HepG2 (cell line): ENCODE results near the gene P2RY6. TPM values are rescaled to one million over a fixed set of nuclear protein-coding genes. Genes with fewer than 3 reads are reported as not detected.

Experiments
- ATF3 ChIP-seq: sonication (generic); formaldehyde crosslinking; IDR thresholded peaks from 2 replicates; pipeline ENCODE4 v1.4.0; 2020; ENCODE audit warnings: missing genetic modification reagents
- FIP1L1 ChIP-seq: fragments of 200-400 bp; formaldehyde crosslinking; IDR thresholded peaks from 2 replicates; pipeline ENCODE4 v1.6.1; 2018; ENCODE audit warnings: low read depth, mild to moderate bottlenecking, low read length, moderate library complexity, borderline replicate concordance; ENCODE audit not compliant: insufficient read depth
- HOXA5 ChIP-seq: sonication (generic); formaldehyde crosslinking; IDR thresholded peaks from 2 replicates; pipeline ENCODE4 v1.4.0; 2020; ENCODE audit warnings: missing genetic modification reagents
- ISL2 ChIP-seq: sonication (generic); formaldehyde crosslinking; IDR thresholded peaks from 2 replicates; pipeline ENCODE4 v1.5.0; 2020; ENCODE audit warnings: missing genetic modification reagents
- SOX13 ChIP-seq, 3 experiments: fragments of 450-650 bp in 1 of 3; sonication (generic) in 1 of 3; formaldehyde crosslinking in 1 of 3; IDR thresholded peaks in 2 of 3; conservative IDR thresholded peaks in 1 of 3; 2 replicates each; pipeline versions ENCODE4 v1.5.0 to v1.6.1; 2016 to 2020; ENCODE audit warnings: antibody characterized with exemption in 1 of 3, mild to moderate bottlenecking in 1 of 3, missing compliant biosample characterization in 1 of 3, missing genetic modification reagents in 1 of 3, moderate library complexity in 1 of 3
- ZNF3 ChIP-seq: IDR thresholded peaks from 2 replicates; pipeline ENCODE4 v1.7.0; 2017; ENCODE audit warnings: inconsistent platforms
- ZNF331 ChIP-seq: sonication (generic); formaldehyde crosslinking; IDR thresholded peaks from 2 replicates; pipeline ENCODE4 v1.4.0; 2020; ENCODE audit warnings: missing genetic modification reagents
- ZNF33B ChIP-seq: sonication (generic); formaldehyde crosslinking; IDR thresholded peaks from 2 replicates; pipeline ENCODE4 v1.5.1; 2020; ENCODE audit warnings: mild to moderate bottlenecking, missing genetic modification reagents
- ZNF530 ChIP-seq: sonication (generic); formaldehyde crosslinking; IDR thresholded peaks from 2 replicates; pipeline ENCODE4 v1.5.0; 2020; ENCODE audit warnings: low read depth, mild to moderate bottlenecking, missing genetic modification reagents
- ZNF563 ChIP-seq: sonication (generic); formaldehyde crosslinking; IDR thresholded peaks from 2 replicates; pipeline ENCODE4 v1.8.0; 2022; ENCODE audit warnings: mild to moderate bottlenecking, moderate library complexity, missing genetic modification reagents
- ZNF614 ChIP-seq: IDR thresholded peaks from 2 replicates; pipeline ENCODE4 v1.6.1; 2018; ENCODE audit warnings: missing biosample characterization, missing genetic modification reagents, inconsistent platforms, borderline replicate concordance
- polyA plus RNA-seq, 8 experiments: library from polyadenylated mRNA; depleted of rRNA in 3 of 8; stranded (reverse) in 7 of 8; unstranded in 1 of 8; fragments of >200 nt; fragmentation: Illumina TruSeq in 4 of 8; extraction: Trizol in 4 of 8; gene quantifications; 2 replicates each; pipeline versions ENCODE4 v1.2.1 to v1.2.3, GENCODE V29; 2011 to 2016; ENCODE audit warnings: low read depth in 4 of 8, missing spikeins in 1 of 8, mixed read lengths in 1 of 8; ENCODE audit not compliant: insufficient read depth in 1 of 8
- total RNA-seq, 5 experiments: library from RNA; depleted of rRNA; stranded (reverse); fragments of >200 nt; fragmentation: Illumina TruSeq; extraction: Trizol; gene quantifications; 2 replicates each; pipeline ENCODE4 v1.2.3, GENCODE V29; 2016; ENCODE audit warnings: low read depth in 1 of 5
- TF ChIP-seq, protein P1 (sequence below): sonication (generic); formaldehyde crosslinking; IDR thresholded peaks from 2 replicates; pipeline ENCODE4 v1.8.0; 2022; ENCODE audit warnings: missing genetic modification reagents, mild to moderate bottlenecking, inconsistent platforms, borderline replicate concordance
- TF ChIP-seq, protein P2 (sequence below): IDR thresholded peaks from 2 replicates; pipeline ENCODE4 v1.6.1; 2016; ENCODE audit warnings: control low read depth
- TF ChIP-seq, protein P3 (sequence below): sonication (generic); formaldehyde crosslinking; IDR thresholded peaks from 2 replicates; pipeline ENCODE4 v1.4.0; 2020; ENCODE audit warnings: mild to moderate bottlenecking, missing genetic modification reagents
- TF ChIP-seq, protein P4 (sequence below): sonication (generic); formaldehyde crosslinking; conservative IDR thresholded peaks from 2 replicates; pipeline ENCODE4 v1.8.0; 2022; ENCODE audit warnings: missing genetic modification reagents

P2RY6 gene
- total and polyA plus RNA-seq, 2 of the 13 experiments (the other 11 are each of a cell fraction or from before 2014, with no cell fraction given), result 0.09 to 0.29 TPM

- TF ChIP-seq, protein P1, sequence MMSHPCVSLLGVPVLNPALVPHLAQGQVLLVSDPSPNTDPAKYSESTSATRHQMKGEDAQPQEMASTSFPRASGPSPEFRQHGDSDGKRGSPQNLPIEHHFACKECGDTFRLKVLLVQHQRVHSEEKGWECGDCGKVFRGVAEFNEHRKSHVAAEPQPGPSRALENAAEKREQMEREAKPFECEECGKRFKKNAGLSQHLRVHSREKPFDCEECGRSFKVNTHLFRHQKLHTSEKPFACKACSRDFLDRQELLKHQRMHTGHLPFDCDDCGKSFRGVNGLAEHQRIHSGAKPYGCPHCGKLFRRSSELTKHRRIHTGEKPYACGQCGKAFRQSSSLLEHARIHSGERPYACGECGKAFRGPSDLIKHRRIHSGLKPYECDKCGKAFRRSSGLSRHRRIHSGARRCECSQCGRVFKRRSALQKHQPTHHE (CRISPR knock-in tag), result 0 out of 2 replicates have a peak, but pooled peaks have one; percentile 19
- TF ChIP-seq ZNF614 (CRISPR knock-in tag) (peak; percentile 75; the same call in 1 of the 2 replicates), ZNF3 (CRISPR knock-in tag) (no peak), FIP1L1 (no peak), ZNF331 (CRISPR knock-in tag) (peak; percentile 62; the same call in 1 of the 2 replicates), SOX13 (IDR thresholded peaks at IDR 0.05) (no peak), SOX13 (CRISPR knock-in tag; conservative IDR thresholded peaks at IDR 0.05 in 1 of 2, IDR thresholded peaks at IDR 0.05 in 1 of 2) (peak in 1 of 2 experiments; percentile 85; a peak in 2 of 4 replicates), ISL2 (CRISPR knock-in tag) (no peak), ZNF530 (CRISPR knock-in tag) (no peak), ZNF563 (CRISPR knock-in tag) (no peak), ZNF33B (CRISPR knock-in tag) (no peak), HOXA5 (CRISPR knock-in tag) (no peak), ATF3 (CRISPR knock-in tag) (peak; percentile 77)
- TF ChIP-seq, protein P2, sequence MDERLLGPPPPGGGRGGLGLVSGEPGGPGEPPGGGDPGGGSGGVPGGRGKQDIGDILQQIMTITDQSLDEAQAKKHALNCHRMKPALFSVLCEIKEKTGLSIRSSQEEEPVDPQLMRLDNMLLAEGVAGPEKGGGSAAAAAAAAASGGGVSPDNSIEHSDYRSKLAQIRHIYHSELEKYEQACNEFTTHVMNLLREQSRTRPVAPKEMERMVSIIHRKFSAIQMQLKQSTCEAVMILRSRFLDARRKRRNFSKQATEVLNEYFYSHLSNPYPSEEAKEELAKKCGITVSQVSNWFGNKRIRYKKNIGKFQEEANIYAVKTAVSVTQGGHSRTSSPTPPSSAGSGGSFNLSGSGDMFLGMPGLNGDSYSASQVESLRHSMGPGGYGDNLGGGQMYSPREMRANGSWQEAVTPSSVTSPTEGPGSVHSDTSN (CRISPR knock-in tag), result peak; percentile 86
- TF ChIP-seq, protein P3, sequence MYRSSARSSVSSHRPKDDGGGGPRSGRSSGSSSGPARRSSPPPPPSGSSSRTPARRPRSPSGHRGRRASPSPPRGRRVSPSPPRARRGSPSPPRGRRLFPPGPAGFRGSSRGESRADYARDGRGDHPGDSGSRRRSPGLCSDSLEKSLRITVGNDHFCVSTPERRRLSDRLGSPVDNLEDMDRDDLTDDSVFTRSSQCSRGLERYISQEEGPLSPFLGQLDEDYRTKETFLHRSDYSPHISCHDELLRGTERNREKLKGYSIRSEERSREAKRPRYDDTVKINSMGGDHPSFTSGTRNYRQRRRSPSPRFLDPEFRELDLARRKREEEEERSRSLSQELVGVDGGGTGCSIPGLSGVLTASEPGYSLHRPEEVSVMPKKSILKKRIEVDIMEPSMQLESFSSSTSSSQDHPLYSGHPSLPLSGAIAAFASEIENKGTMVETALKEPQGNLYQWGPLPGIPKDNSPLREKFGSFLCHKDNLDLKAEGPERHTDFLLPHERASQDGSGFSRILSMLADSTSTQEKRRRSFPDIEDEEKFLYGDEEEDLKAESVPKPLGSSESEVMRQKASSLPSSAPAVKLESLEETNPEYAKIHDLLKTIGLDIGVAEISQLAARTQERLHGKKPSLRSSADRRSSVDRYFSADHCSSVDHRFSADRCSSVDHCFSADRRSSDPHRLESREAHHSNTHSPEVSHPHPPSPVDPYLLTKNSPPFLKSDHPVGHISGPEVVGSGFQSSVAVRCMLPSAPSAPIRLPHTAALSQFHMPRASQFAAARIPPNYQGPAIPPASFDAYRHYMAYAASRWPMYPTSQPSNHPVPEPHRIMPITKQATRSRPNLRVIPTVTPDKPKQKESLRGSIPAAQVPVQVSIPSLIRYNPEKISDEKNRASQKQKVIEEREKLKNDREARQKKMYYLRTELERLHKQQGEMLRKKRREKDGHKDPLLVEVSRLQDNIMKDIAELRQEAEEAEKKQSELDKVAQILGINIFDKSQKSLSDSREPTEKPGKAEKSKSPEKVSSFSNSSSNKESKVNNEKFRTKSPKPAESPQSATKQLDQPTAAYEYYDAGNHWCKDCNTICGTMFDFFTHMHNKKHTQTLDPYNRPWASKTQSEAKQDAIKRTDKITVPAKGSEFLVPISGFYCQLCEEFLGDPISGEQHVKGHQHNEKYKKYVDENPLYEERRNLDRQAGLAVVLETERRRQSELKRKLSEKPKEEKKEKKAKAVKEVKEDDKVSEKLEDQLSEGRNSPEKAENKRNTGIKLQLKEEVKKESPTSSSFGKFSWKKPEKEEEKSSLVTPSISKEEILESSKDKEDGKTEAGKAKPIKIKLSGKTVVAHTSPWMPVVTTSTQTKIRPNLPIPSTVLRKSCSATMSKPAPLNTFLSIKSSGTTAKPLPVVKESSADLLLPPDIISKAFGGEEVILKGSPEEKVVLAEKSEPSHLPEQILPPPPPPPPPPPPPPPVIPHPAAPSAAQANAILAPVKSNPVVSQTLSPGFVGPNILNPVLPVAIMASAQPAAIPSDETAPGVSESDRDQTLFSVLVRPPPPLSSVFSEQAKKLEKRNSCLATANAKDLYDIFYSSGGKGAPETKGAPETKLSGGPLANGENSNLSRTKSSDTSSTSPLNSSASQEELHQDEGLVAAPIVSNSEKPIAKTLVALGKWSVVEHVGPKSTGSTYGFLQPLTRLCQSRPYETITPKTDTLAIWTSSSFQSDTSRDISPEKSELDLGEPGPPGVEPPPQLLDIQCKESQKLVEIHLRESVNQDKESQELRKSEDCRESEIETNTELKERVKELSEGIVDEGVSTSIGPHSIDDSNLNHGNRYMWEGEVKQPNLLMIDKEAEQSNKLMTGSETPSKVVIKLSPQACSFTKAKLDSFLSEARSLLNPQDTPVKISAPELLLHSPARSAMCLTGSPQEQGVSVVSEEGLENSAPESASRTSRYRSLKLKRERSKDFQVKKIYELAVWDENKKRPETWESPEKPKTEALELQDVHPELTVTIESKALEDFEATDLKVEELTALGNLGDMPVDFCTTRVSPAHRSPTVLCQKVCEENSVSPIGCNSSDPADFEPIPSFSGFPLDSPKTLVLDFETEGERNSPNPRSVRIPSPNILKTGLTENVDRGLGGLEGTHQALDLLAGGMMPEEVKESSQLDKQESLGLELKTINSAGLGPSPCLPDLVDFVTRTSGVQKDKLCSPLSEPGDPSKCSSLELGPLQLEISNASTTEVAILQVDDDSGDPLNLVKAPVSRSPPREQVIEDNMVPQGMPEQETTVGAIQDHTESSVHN (CRISPR knock-in tag), result peak; percentile 56; the same call in 1 of the 2 replicates
- TF ChIP-seq, protein P4, sequence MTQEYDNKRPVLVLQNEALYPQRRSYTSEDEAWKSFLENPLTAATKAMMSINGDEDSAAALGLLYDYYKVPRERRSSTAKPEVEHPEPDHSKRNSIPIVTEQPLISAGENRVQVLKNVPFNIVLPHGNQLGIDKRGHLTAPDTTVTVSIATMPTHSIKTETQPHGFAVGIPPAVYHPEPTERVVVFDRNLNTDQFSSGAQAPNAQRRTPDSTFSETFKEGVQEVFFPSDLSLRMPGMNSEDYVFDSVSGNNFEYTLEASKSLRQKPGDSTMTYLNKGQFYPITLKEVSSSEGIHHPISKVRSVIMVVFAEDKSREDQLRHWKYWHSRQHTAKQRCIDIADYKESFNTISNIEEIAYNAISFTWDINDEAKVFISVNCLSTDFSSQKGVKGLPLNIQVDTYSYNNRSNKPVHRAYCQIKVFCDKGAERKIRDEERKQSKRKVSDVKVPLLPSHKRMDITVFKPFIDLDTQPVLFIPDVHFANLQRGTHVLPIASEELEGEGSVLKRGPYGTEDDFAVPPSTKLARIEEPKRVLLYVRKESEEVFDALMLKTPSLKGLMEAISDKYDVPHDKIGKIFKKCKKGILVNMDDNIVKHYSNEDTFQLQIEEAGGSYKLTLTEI (CRISPR knock-in tag), result no peak
Measured at GRCh38 chr11:73237471-73238290, 34.5 kb upstream of the P2RY6 start (continued).
